ENCODE measurements around the gene CELF3.
A peak's percentile ranks its signal among the peaks of the same experiment; 100 is the strongest.
"Not testable (repeated sequence)": the region's sequence is repeated elsewhere in the genome, so short reads cannot be mapped to it uniquely, and the experiment has no call there.

CELF3 gene

DNA sequence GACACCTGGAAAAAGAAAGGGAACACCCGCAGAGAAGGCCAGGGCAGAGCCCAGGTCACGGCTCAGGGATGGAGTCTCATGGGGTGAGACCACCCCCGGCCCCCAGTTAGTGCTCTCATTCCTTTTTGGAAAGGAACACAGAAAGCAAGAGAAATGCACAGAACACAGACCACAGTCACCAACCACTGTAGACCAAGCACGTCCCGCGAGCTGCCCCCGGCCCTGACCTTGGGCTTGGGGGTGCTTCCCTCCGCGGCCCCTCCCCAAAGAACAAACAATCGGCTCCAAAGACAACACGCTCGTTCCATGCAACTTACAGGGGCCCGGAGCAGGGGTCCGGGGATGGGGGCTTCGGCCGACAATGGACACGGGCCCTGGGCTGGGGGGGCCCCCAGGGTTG is 12.8 kb downstream of the CELF3 start:
- DNase-seq (ENCODE audit: low spot score): no peak

DNA sequence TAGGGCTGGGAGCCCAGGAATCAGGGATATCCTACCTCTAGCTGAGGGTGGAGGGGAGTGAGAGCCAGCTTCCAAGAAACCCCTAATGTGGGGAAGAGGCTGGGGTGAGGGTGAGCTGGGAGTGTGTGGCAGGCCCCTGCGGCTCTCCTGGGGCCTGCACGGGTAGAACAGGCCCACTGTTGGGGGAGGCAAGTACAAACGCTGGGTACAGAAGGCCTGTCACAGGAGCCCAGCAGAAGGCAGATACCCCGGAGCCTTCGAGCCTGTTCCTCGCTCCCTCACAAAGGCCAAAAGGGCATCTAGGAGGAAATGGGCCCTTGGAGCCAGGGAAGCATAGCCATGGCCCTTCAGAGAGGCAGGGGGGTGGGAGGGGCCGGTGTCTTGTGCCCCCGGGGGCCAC is 13.7 kb downstream of the CELF3 start:
- DNase-seq (ENCODE audit: low spot score): no peak

- DNase-seq (ENCODE audit: low spot score): no peak
Measured at GRCh38 chr1:151701515-151701914, 15.1 kb downstream of the CELF3 start.

GRCh38 chr1:151693057-151693651 is 23.4 kb downstream of the CELF3 start:
- DNase-seq (ENCODE audit: low spot score): peak; percentile 36

- DNase-seq (ENCODE audit: low spot score): no peak
Measured at GRCh38 chr1:151692226-151692625, 24.4 kb downstream of the CELF3 start.

DNA sequence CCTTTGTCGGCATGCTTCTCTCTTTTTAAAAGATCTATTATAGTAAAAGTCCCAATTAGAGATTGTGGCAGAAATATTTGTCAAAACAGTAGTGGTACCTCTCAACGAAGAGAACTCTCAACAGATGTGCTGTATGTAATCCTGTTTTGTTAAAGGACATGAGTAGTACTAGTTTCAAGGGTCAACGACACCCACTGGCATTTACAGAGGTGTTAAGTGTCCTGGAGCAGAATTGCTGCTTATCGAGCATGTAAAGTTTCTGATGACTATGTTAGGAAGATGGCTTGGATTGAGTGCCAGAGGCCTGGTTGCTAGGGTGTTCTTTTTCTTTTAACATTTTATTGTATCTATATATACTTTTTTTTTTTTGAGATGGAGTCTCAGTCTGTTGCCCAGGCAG is 27.1 kb downstream of the CELF3 start:
- no peak for DNase-seq (ENCODE audit: low spot score)

GRCh38 chr1:151686561-151686960 is 30.0 kb downstream of the CELF3 start:
- DNase-seq (ENCODE audit: low spot score): no peak

GRCh38 chr1:151684128-151684527 is 32.5 kb downstream of the CELF3 start:
- no peak for DNase-seq (ENCODE audit: low spot score)

DNA sequence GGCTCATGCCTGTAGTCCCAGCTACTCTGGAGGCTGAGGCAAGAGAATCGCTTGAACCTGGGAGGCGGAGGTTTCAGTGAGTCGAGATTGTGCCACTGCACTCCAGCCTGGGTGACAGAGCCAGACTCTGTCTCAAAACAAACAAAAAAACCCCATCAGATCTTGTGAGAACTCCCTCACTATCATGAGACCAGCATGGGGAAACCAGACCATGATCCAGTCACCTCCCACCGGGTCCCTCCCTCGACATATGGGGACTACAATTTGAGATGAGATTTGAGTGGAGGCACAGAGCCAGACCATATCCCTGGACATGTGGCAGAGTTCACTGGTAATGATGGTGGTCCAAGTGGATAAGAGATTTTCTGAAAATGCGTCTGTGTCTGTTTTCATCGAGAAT is 33.7 kb downstream of the CELF3 start:
- DNase-seq (ENCODE audit: low spot score): not testable (repeated sequence)

DNA sequence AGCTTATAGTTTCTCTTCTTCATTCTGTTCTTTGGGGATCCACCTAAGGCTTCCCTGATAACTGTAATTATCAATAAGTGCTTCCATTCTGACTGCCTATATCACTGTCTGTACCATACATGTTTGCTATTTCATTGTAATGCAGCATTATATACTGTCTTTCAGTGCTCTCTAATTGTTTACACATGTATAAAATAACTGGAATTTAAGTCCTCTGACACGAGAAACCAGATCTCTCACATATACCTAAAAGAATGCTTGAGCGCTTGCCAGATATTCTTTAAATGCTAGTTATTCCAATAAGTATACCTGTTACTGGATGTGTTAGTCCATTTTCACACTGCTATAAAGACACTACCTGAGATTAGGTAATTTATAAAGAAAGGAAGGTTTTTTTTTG is 34.7 kb downstream of the CELF3 start:
- no peak for DNase-seq (ENCODE audit: low spot score)

- DNase-seq (ENCODE audit: low spot score): peak; percentile 53
Measured at GRCh38 chr1:151680826-151681225, 35.8 kb downstream of the CELF3 start.

GRCh38 chr1:151680391-151680790 is 36.2 kb downstream of the CELF3 start:
- DNase-seq (ENCODE audit: low spot score): no peak

DNA sequence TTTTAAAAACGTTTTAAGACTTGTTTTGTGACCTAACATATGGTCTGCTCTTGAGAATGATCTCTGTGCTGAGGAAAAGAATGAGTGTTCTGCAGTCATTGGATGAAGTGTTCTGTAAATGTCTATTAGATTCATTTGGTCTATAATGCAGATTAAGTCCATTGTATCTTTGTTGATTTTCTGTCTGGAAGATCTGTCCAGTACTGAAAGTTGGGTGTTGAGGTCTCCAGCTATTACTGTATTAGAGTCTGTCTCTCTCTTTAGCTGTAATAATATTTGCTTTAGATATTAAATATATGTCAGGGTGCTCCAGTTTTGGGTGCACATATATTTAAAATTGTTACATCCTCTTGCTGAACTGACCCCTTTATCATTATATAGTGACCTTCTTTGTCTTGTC is 43.2 kb downstream of the CELF3 start:
- no peak for DNase-seq (ENCODE audit: low spot score)

- DNase-seq (ENCODE audit: low spot score): not testable (repeated sequence)
Measured at GRCh38 chr1:151670036-151670675, 46.4 kb downstream of the CELF3 start.

GRCh38 chr1:151668090-151668489 is 48.5 kb downstream of the CELF3 start:
- DNase-seq (ENCODE audit: low spot score): no peak

GRCh38 chr1:151661751-151662150 is 54.9 kb downstream of the CELF3 start:
- DNase-seq (ENCODE audit: low spot score): no peak

DNA sequence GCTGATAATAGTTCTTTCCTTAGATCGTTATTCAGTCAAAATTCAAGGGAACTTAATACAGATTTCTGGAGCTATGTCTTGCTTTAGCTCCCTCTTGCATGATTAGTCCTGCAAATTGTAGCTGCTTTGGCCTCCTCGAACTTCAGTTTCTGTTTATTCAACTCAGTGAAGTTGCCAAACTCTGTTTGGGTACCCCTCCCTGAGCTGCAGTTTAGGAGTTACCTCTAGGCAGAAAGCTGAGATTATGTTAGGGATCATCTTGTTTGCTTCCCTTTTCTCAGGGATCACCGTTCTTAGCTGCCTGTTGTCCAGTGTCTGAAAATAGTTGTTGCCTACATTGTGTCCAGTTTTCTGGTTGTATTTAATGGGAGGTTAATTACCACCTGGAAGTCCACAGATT is 61.2 kb downstream of the CELF3 start:
- DNase-seq (ENCODE audit: low spot score): no peak

DNA sequence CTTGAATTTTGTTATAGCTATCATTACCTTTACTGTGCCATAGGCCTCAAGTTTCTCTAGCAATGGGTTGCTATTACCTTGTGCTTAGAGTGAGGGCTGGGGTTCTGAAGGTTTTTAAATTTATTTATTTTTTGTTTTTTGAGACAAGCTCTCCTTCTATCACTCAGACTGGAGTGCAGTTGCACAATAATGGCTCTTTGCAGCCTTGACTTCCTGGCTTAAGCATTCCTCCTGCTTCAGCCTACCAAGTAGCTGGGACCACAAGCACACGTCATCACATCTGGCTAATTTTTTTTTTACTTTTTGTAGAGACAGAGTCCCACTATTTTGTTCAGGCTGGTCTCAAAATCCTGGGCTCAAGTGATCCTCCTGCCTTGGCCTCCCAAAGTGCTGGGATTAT is 63.2 kb downstream of the CELF3 start:
- DNase-seq (ENCODE audit: low spot score): no peak

All from SW480 (cell line).